NCI-H524 (cell line): ENCODE data around the gene HLA-DOA.

Experiments
- DNase-seq, 2 experiments: peaks; one replicate each; lab custom pipeline; 2025; lab: John Stamatoyannopoulos, UW

The HLA-DOA gene

GRCh38 chr6:33008944-33009861, at the start of gene HLA-DOA:
TSS of gene HLA-DOA (minus strand) at chr6:33009591.
- DNase-seq: peak; percentile 1 to 53

- DNase-seq: no peak
These were observed 48.1 kb upstream of the HLA-DOA start for GRCh38 chr6:33057222-33058150.

- DNase-seq: no peak
These were observed 43.8 kb upstream of the HLA-DOA start for GRCh38 chr6:33053230-33053629.

GRCh38 chr6:33052627-33053026, 43.2 kb upstream of the HLA-DOA start:
- no peak for DNase-seq

GRCh38 chr6:33050014-33050810, 40.8 kb upstream of the HLA-DOA start:
- DNase-seq: no peak

GRCh38 chr6:33049323-33050013, 40.1 kb upstream of the HLA-DOA start:
- DNase-seq: no peak

- no peak for DNase-seq
These were observed 30.8 kb upstream of the HLA-DOA start for GRCh38 chr6:33040157-33040556.

- no peak for DNase-seq
These were observed 27.1 kb upstream of the HLA-DOA start for GRCh38 chr6:33036535-33036934.

- DNase-seq: no peak
These were observed 25.2 kb upstream of the HLA-DOA start for GRCh38 chr6:33034554-33034953.

- no peak for DNase-seq
These were observed 20.9 kb upstream of the HLA-DOA start for GRCh38 chr6:33030245-33030644.

GRCh38 chr6:33029328-33030184, 20.2 kb upstream of the HLA-DOA start:
- no peak for DNase-seq

GRCh38 chr6:33028220-33028849, 18.9 kb upstream of the HLA-DOA start:
- DNase-seq: no peak

- no peak for DNase-seq
These were observed 15.1 kb upstream of the HLA-DOA start for GRCh38 chr6:33024521-33024920.

GRCh38 chr6:33023536-33023935, 14.1 kb upstream of the HLA-DOA start:
- no peak for DNase-seq

- DNase-seq: no peak
These were observed 12.5 kb upstream of the HLA-DOA start for GRCh38 chr6:33021917-33022316.

- DNase-seq: no peak
These were observed 10.0 kb upstream of the HLA-DOA start for GRCh38 chr6:33019372-33019771.

- no peak for DNase-seq
These were observed 9.5 kb upstream of the HLA-DOA start for GRCh38 chr6:33018904-33019303.

GRCh38 chr6:33018418-33018817, 9.0 kb upstream of the HLA-DOA start:
- no peak for DNase-seq

GRCh38 chr6:33017694-33018353, 8.4 kb upstream of the HLA-DOA start:
- DNase-seq: no peak
